ENCODE data around the gene CHCHD3.

GRCh38 chr7:132780822-132781221 lies 301.1 kb downstream of the CHCHD3 start:
- TF ChIP-seq CTCF (conservative IDR thresholded peaks at IDR 0.05 in 1 of 2, IDR thresholded peaks at IDR 0.05 in 1 of 2; ENCODE audit: low read depth in 1 of 2, low read length in 2 of 2) = no peak
- no peak for TF ChIP-seq EZH2 (IDR thresholded peaks at IDR 0.05; ENCODE audit: low read length, missing control alignments)
